Parathyroid adenoma (tissue), 2 donors: ENCODE measurements around the gene MGAT5B.

Experiments
- H2AFZ ChIP-seq: fragments of 300-600 bp; sonication (generic); one replicate; pipeline ENCODE4 v1.7.0; 2017; ENCODE audit warnings: antibody characterized with exemption, mild to moderate bottlenecking
- H3K27ac ChIP-seq: fragments of 300-600 bp; sonication (generic); one replicate; pipeline ENCODE4 v1.7.0; 2017
- H3K27me3 ChIP-seq: fragments of 300-600 bp; sonication (generic); one replicate; pipeline ENCODE4 v1.7.0; 2017; ENCODE audit warnings: low read length; ENCODE audit not compliant: control insufficient read depth, insufficient read depth
- H3K36me3 ChIP-seq: fragments of 300-600 bp; sonication (generic); one replicate; pipeline ENCODE4 v1.7.0; 2017; ENCODE audit warnings: low read length; ENCODE audit not compliant: control insufficient read depth, insufficient read depth
- H3K4me1 ChIP-seq: fragments of 300-600 bp; sonication (generic); one replicate; pipeline ENCODE4 v1.7.0; 2017; ENCODE audit warnings: control low read depth
- H3K4me2 ChIP-seq: fragments of 300-600 bp; sonication (generic); one replicate; pipeline ENCODE4 v1.7.0; 2017; ENCODE audit warnings: low read length
- H3K4me3 ChIP-seq: fragments of 300-600 bp; sonication (generic); one replicate; pipeline ENCODE4 v1.7.0; 2017; ENCODE audit warnings: low read depth, low read length
- H3K79me2 ChIP-seq: fragments of 300-600 bp; sonication (generic); one replicate; pipeline ENCODE4 v1.7.0; 2017; ENCODE audit warnings: control low read depth
- H3K9ac ChIP-seq: fragments of 300-600 bp; sonication (generic); one replicate; pipeline ENCODE4 v1.7.0; 2017; ENCODE audit warnings: mild to moderate bottlenecking
- H3K9me3 ChIP-seq: fragments of 300-600 bp; sonication (generic); one replicate; pipeline ENCODE4 v1.7.0; 2017; ENCODE audit warnings: low read length; ENCODE audit not compliant: control insufficient read depth
- TF ChIP-seq, protein P1 (sequence below): fragments of 300-600 bp; sonication (generic); IDR thresholded peaks from one replicate; pipeline ENCODE4 v1.7.0; 2017; ENCODE audit warnings: antibody characterized with exemption, mild to moderate bottlenecking
- donor health status: primary hyperparathyroidism.

Gene MGAT5B

DNA sequence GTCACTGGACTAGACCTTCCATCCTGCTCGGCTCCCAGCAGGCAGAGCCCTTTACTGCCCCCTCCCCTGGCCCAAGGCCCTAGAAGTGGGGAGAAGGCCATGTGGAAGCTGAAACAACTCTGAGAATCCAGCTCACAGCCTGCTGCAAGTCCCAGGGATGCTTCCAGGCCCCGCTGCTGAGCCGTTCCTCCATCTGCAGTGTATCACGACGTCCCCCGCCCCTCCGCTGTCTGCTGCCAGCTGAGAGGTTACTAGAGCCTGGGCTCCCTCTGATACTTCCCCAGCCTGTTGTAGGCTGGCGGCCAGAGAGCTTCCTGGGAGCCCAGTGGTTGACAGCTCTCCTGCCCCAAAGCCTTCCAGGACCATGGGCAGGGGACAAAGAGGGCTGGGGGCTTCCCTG, 118.2 kb downstream of the MGAT5B start:
- TF ChIP-seq, protein P1, sequence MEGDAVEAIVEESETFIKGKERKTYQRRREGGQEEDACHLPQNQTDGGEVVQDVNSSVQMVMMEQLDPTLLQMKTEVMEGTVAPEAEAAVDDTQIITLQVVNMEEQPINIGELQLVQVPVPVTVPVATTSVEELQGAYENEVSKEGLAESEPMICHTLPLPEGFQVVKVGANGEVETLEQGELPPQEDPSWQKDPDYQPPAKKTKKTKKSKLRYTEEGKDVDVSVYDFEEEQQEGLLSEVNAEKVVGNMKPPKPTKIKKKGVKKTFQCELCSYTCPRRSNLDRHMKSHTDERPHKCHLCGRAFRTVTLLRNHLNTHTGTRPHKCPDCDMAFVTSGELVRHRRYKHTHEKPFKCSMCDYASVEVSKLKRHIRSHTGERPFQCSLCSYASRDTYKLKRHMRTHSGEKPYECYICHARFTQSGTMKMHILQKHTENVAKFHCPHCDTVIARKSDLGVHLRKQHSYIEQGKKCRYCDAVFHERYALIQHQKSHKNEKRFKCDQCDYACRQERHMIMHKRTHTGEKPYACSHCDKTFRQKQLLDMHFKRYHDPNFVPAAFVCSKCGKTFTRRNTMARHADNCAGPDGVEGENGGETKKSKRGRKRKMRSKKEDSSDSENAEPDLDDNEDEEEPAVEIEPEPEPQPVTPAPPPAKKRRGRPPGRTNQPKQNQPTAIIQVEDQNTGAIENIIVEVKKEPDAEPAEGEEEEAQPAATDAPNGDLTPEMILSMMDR, result no peak
- Histone ChIP-seq H3K9me3 (no peaks in the 10 kb centered on the region), H3K36me3 (no peaks in the 10 kb centered on the region), H3K4me3 (no peak overlapping the region), H3K4me2 (no peak overlapping the region), H2AFZ (no peak overlapping the region), H3K27me3 (no peaks in the 10 kb centered on the region), H3K4me1 (no peaks in the 10 kb centered on the region), H3K9ac (no peak overlapping the region), H3K79me2 (no peaks in the 10 kb centered on the region), H3K27ac (no peak overlapping the region)

DNA sequence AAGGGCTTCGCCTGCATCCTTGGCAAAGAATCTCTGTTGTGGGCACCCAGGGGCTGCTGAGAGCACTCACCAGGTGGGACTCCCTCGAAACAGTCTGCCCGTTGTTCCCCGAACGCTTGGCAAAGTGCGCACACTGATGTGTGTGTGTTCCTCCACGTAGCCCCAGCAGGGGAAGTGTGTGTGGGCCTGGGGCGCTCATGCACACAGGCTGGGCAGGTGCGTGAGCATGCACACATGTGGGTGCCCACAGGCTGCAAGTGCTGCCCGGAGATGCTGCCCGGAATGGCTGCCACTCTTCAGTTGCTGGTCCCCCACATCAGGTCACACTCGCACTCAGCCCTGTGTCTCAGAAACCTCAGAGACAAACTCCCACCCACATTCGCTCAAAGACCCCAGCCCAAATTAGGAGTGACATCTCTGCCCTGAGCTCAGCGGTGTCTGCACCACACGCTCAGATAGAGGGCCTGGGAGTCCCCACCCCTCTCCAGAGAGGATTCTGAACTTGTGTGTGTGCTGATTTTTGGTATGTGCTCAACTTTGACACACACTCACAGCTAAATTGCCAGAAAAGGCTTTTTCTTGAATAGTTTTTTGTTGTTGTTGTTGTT, 119.4 kb downstream of the MGAT5B start:
- Histone ChIP-seq H3K4me1 (no peaks in the 10 kb centered on the region), H3K4me3 (no peak overlapping the region), H3K79me2 (no peaks in the 10 kb centered on the region), H3K27ac (no peak overlapping the region), H2AFZ (no peak overlapping the region), H3K9ac (no peak overlapping the region), H3K4me2 (no peak overlapping the region), H3K9me3 (no peaks in the 10 kb centered on the region), H3K36me3 (no peaks in the 10 kb centered on the region), H3K27me3 (no peaks in the 10 kb centered on the region)
- TF ChIP-seq, protein P1, result no peak

DNA sequence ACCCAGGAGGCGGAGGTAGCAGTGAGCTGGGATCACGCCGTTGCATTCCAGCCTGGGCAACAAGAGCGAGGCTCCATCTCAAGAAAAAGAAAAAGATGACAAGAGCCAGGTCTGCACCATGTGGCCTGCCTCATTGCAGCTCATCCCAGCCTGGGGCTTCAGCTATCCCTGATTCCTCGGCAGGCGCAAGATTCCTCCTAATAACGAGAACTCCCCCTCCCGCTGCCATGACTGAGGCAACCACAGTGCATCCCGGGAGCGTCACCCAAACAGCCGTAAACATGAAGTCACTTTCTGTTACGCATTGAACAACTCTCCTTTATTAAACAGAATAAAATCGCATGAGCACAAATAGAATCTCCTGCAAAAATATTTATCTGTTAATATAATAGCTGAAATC, 120.6 kb downstream of the MGAT5B start:
- no peak overlapping the region for H3K9ac ChIP-seq
- no peaks in the 10 kb centered on the region for H3K4me1 ChIP-seq
- H3K27ac ChIP-seq, result no peak overlapping the region
- H3K79me2 ChIP-seq, result no peaks in the 10 kb centered on the region
- TF ChIP-seq, protein P1, result no peak
- no peak overlapping the region for H3K4me3 ChIP-seq
- no peaks in the 10 kb centered on the region for H3K9me3 ChIP-seq
- H3K4me2 ChIP-seq, result no peak overlapping the region
- H3K36me3 ChIP-seq, result no peaks in the 10 kb centered on the region
- no peaks in the 10 kb centered on the region for H3K27me3 ChIP-seq
- no peak overlapping the region for H2AFZ ChIP-seq

DNA sequence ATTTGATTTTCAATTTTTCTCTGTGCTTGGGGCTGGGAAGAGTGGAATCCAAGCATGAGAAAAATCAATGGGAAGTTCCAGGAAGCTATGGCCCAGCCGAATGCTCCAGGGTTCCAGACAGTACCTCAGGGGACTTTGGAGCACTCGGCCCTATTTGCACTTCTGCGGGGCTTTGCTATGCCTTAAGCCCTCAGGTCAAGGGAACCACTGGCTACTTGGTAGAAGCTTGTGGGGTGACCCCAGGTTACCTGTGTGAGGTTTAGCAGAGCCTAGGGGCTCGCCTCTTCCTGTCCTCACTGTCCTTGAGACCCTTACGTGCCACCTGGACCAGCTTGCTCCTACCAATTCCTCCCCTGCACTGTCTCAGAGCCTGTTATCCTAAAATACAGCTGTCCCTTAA, 121.3 kb downstream of the MGAT5B start:
- Histone ChIP-seq H2AFZ (no peak overlapping the region), H3K9me3 (no peaks in the 10 kb centered on the region), H3K4me3 (no peak overlapping the region), H3K36me3 (no peaks in the 10 kb centered on the region), H3K79me2 (no peaks in the 10 kb centered on the region), H3K27me3 (no peaks in the 10 kb centered on the region), H3K27ac (no peak overlapping the region), H3K9ac (no peak overlapping the region), H3K4me1 (no peaks in the 10 kb centered on the region), H3K4me2 (no peak overlapping the region)
- TF ChIP-seq, protein P1, result no peak

DNA sequence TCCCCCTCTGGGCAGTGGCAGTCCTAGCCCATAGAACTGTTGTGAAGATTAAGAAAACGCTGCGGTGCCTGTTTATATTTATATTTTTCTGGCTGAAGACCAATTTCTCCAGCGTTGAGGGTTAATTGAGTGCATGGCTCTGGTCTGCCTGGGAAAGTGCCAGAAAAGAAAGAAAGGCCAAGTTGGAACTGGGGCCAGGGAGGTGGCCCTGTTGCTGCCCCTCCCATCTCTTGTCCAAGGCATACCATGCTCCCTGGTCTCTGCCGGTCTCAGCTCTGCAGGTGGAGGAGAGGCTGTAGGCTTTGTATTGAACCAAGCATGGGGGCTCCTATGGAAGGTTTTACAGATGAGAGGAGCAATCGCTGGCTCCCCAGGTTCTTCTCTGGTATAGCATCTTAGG, 124.7 kb downstream of the MGAT5B start:
- no peaks in the 10 kb centered on the region for H3K9me3 ChIP-seq
- H3K36me3 ChIP-seq, result no peaks in the 10 kb centered on the region
- H3K79me2 ChIP-seq, result no peaks in the 10 kb centered on the region
- no peak overlapping the region for H3K27ac ChIP-seq
- H3K27me3 ChIP-seq, result no peaks in the 10 kb centered on the region
- H3K9ac ChIP-seq, result no peak overlapping the region
- no peak overlapping the region for H2AFZ ChIP-seq
- H3K4me2 ChIP-seq, result no peak overlapping the region
- H3K4me1 ChIP-seq, result no peaks in the 10 kb centered on the region
- TF ChIP-seq, protein P1, result no peak
- no peak overlapping the region for H3K4me3 ChIP-seq
